HG03175 (cell line): ENCODE measurements around the gene ADK.
"Not testable (repeated sequence)": the region's sequence is repeated elsewhere in the genome, so short reads cannot be mapped to it uniquely, and the experiment has no call there.

Experiments
- ATAC-seq: cut with Tn5 transposase; IDR thresholded peaks from one replicate; pipeline ENCODE4 v1.9.1; 2021; ENCODE audit warnings: mild to moderate bottlenecking, moderate library complexity; ENCODE audit not compliant: unreplicated experiment

The ADK gene

DNA sequence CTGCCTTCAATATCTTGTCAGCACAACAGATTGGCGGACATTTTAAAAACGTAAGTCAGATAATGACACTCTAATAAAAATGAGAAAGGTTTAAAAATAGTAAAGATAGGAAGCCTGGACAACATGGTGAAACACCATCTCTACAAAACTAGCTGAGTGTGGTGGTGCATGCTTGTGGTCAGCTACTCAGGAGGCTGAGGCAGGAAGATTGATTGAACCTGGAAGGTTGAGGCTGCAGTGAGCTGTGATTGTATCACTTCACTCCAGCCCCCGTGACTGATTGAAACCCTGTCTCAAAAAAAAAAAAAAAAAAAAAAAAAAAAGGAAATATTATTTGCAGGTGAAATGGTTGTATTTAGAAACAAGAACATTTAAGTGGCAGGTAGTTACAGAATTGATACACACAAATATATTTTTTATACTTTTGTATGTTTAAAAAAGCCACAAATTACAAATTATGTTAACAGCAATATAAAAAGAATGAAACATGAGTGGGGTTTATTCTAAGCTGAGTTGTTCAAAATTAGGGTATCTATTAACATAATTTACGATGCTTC, 141.9 kb downstream of the ADK start:
- no peak for ATAC-seq

DNA sequence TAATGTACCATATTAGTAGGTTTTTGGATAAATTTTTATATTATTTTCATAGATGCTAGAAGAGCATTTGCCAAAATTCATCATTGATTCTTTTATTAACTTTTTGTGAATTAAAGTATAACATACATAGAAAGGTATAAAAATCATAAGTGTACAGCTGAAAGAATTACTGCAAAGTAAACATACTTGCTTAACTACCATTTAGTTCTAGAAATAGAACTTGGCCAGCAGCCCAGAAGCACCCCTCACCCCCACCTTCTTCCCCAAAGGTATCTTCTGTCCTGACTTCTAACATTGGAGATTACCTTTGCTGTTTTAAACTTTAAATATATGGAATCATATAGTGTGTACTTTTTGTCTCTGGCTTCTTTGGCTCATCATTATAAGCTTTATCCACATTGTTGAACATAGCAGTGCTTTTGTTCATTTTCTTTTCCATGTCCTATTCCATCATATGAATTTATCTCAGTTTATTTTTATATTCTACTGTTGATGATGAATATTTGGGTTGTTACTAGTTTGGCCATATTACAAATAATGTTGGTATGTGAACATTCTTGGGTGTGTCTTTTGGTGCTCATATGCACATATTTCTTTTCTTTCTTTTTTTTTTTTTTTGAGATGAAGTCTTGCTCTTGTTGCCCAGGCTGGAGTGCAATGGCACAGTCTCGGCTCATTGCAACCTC, 142.8 kb downstream of the ADK start:
- no peak for ATAC-seq

DNA sequence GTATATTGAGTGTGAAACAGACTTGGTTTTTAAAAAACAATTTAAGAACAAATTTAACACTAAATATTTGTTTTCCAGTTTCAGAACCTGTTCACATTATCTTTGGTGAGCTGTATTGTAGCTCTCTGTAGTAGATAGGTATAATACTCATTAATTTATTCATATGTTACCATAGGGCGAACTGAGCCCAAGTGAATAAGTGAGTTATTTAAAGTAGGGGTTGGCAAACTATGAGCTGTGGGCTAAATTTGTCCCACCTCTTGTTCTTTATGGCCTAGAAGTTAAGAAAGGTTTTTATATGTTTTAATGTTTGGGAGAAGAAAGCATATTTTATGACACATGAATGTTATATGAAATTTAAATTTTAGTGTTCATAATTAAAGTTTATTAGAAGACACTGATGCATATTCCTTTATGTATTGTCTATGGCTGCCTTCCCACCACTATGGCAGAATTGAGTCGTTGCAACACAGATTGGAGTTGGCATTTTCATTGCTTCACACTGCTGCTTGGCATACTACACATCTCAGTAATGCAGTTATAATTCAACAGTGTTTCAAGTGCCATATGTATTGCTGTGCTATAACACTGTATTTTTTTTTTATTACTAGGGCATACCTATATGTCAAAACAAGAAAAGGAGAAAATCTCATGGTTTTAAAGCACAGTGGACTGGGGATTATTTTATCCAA, 146.5 kb downstream of the ADK start:
- no peak for ATAC-seq

DNA sequence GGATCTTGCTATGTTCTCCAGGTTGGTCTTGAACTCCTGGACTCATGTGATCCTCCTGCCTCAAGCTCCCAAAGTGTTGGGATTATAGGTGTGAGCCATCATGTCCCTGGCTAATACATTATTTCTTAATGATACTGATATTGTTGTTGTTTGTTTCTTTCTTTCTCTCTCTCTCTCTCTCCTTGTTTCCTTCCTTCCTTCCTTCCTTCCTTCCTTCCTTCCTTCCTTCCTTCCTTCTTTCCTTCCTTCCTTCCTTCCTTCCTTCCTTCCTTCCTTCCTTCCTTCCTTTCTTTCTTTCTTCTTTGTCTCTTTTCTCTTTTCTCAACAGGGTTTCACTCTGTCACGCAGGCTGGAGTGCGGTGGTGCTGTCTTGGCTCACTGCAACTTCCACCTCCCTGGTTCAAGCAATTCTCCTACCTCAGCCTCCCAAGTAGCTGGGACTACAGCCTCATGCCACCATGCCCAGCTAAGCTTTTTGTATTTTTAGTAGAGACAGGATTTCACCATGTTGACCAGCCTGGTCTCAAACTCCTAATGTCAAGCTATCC, 149.1 kb downstream of the ADK start:
- not testable (repeated sequence) for ATAC-seq

DNA sequence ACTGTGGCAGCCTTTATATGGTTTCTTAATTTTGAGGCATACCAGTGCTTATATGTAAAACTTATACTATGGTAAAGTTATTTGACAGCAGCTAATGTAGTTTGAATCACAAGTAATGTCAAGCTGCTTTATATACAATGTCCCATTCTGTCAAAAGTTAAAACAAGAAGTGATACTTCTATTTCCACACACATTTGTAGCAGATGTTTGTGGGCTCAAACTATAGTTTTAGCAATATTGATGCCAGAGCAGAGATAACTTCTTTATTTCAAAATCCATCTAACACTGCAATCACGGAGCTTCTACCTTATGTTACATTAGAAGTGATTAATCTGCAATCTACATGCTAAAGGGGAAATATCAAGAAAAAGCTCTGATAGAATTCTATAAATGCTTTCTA, 149.6 kb downstream of the ADK start:
- ATAC-seq = no peak

DNA sequence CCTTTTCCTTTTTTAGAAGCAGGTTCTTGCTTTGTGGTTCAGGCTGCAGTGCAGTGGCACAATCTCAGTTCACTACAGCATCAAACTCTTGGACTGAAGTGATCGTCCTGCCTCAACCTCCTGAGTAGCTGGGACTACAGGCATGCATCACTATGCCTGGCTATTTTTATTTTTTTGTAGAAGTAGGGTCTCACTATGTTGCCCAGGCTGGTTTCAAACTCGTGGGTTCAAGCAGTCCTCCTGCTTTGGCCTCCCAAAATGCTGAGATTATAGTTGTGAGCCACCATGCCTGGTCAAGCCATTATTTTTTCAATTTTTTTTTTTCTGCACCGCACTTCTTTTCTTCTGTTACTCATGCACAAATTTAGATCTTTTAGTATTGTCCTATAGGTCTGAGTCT, 154.7 kb downstream of the ADK start:
- no peak for ATAC-seq

DNA sequence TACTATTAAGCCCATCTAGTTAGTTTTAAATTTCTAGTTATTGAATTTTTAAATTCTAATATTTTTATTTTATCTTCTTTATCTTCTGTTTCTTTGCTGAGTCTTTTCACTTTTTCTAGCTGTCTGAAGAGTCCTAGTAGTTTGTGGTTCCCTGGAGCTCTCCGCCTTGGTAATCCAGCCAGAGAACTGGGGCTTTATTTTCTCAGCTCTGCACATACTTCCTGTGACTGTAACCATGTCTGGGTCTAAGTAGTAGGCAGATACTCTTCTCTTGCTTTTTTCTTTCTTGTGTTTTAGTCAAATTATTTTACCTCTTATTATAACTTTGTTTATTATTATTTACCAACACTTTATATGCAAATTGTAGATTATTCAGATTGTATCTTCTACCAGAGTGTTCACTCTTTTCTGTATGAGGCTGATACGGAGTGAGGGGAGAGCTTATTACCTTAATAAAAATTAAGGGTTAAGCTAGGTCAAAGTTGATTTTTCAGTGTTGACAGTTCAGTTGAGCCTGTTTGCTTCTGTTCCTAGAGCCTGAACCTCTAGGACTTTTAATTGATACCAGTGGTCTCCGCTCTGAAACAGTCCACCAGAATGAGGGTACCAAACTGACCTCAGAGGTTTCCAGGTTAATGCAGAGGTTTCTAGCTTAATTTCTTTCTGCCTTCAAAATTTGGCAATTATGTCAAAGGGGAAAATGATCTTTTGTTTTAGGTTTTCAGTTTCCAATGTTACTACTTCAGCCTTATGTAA, 155.4 kb downstream of the ADK start:
- no peak for ATAC-seq

DNA sequence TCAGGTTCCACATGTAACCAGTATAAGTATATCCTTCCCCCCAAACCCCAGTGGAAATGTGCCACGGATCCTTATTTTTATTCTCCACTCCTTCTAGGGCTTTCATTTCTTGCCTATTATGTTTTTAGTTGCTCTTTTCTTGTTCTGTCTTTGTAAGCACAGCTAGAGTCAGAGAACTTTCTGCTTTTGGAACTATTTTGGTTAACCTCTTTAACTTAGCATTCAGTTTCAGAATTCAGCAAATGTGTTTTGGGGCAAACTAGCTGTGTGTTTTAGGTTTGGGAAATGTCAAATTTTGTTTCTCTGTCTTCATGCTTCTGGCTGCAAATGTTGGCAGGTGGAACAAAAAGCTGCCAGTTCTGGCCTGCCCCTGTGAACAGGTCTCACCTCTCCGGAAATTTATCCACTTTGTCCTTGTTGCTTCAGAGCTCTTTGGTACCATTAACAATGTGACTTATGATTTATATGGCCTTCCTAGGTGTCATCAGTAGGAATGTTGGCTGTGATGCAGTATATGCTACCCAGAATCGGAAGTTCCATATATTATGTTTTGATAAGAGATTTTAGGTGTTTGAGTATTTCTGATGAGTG, 156.1 kb downstream of the ADK start:
- no peak for ATAC-seq

DNA sequence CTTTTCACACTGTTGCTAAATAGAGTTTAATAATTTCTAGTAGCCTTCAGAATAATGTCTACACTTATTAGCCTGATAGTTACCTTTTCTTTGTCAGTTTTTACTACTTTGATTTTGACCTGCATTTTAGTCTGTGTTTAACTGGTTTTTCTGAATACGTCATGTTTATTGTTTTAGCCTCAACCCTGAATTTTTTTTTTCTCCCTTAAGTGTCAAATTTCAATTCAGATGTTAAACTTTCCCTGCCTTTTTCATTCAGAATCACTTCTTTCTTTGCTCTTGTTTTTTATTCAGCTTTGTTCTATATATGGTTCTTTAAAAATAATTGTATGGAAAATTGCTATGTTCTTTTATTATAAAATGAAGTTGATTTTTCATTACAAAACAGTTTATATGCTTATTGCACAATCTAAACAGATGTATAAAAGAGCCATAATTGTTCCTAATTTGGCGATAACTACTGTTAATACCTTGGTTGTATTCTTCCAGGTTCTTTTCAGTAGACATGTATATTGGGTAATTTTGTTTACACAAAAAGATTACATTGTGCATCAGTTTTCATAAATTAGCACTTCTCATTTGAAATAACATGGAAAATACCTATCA, 159.7 kb downstream of the ADK start:
- ATAC-seq = no peak

DNA sequence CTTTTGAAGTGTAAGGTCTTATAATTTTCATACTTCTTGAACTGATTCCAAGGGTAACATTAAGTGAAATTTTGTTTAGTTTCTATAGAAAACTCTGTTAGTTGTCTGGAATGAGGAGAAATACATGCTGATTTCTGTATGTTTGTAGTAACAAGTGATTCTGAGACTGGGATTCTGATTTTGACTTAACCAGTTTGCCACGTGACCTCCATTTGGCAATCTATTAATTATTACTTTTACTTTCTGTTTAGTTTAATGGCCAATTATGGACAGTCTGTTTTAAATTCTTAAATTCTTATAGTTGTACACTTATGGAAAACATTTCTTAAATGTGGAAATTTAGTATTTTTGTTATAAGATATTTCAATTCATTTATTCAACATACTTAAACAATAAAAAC, 163.1 kb downstream of the ADK start:
- no peak for ATAC-seq

DNA sequence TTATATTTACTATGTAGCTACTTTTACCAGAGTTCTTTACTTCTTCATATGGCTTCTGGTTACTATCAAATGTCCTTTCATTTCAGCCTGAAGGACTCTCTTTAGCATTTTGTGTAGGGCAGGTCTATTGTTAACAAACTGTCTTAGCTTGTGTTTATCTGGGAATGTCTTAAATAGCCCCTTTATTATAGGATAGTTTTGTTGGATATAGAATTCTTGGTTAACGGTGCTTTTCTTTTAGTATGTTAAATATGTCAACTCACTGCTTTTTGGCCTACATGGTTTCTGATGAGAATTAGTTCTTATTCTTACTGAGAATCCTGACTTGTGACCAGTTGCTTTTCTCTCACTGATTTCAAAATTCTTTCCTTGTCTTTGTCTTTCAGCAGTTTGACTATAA, 169.0 kb downstream of the ADK start:
- no peak for ATAC-seq

DNA sequence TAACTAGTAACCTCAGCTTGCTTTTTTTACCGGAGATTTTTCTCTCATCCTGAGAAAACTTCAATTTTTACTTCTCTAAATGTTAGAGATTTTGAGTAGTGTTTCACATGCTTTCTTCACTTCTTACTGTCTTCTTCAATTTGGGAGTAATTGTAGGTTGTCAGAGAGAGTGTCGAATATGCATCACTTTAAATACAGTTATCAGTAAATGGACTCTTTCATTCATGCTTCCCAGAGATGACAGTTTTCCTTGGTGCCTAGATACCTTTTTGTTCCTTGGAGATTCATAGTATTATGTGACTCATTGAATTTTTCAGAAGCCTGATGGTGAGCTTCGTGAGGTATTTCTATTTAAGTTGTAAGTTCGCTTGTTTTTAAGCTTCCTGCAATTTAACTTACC, 169.7 kb downstream of the ADK start:
- ATAC-seq = no peak

DNA sequence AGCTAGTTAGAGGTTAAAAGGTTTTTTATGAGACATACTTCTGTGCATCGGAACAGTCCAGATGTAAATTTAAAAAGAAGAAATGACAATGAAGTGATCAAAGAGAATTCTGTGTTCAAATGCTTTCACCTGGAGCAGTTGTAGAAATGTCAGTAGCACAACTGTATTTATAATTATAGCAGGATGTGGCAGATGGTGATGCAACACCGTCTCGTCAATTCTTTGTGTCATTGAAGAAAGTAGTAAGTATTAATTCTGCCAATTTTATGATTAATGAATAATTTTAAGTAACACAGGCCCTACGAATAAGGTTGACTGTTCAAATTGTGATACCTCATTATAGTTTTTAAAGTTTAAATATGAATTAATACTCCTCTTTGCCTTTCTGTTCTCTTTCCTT, 171.1 kb downstream of the ADK start:
- no peak for ATAC-seq

DNA sequence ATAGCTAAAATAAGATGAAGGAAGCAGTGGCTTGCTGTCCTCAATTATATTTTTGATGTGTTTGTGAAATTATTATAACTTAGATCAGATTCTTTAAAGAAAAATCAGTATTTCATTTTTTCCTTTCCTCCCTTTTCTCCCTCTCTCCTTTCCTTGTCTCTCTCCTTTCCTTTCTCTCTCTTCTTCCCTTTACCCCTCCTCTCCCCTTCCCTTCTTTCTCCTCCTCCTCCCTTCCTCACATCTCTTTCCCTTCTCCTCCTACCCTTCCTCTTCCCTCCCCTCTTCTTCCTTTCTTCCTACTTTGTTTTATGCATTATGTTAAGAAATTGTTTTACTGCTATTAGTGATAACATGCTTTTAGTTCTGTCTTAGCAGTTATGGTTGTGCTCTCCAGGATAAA, 171.5 kb downstream of the ADK start:
- ATAC-seq = no peak

DNA sequence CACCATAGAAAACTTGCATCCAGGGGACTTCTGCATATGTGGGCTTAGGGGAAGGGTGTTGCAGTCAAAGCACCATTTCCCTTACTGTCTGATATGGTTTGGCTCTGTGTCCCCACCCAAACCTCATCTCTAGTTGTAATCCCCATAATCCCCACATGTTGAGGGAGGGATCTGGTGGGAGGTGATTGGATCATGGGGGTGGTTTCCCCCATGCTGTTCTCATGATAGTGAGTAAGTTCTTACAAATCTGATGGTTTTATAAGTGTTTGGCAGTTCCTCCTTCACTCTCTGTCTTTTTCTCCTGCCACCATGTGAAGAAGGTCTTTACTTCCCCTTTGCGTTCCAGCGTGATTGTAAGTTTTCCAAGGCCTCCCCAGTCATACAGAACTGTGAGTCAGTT, 177.4 kb downstream of the ADK start:
- ATAC-seq = no peak

DNA sequence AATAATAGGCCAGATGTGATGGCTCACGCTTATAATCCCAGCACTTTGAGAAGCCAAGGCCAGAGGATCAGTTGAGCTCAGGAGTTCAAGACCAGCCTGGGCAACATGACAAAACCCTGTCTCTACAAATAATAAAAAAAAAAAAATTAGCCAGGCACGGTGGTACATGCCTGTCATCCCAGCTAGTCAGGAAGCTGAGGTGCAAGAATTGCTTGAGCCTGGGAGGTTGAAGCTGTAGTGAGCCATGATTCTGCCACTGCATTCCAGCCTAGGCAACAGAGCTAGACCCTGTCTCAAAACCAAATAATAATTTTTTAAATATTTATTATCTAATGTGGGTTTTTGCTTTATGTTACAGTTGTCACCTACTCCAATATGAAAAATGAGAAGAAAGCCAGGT, 178.9 kb downstream of the ADK start:
- no peak for ATAC-seq

DNA sequence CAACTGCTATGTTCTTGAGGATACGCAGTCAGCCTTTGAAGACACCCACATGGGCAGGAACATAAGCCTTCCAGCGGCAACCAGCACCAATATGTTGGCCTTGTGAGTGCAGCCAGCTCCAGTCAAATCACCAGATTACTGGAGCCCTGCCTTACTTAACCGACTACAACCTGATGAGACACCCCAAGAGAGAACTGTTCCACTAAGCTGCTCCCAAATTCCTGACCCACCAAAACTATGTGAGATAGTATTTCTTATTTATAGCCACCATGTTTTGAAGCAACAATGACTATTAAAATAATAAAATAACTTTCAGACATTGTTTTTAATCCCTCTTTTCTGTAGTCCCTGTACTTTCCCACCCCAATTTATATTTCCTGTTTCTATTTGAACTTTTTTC, 179.6 kb downstream of the ADK start:
- ATAC-seq = no peak

DNA sequence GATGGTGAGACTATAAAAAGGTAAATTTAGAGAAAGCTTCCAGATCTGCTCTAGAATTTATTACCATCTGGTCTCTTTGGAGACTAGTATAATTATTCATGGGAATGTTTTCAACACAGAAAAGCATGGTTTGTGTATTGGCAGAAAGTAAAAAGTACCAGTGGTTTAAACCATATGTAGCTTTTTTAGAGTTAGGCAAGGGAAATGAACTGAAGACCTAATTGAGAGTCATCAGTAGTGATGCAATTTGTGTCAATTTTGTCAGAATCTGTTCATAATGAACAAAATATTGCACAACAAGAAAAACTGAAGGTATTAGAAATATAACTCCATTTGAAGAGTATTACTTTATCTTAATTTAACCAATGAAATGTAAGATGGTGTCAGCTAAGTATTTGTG, 181.4 kb downstream of the ADK start:
- no peak for ATAC-seq

DNA sequence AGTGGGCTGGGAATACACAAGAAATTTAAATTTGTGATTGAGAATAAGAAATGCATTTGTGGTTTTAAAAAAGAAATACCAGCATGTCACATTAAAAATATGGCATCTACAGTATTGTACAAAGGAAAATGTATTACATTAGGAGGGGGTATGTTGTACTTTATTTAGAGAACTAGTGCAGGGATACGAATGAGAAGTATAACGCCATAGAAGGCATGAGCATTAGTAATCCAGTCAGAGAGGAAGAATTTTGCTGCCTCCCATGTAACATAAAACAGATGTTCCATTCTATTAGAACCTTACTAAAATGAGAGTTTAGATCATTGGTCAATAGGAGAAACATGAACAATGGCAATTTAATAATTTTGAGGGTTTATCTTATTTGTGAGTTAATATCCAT, 182.2 kb downstream of the ADK start:
- ATAC-seq = no peak

DNA sequence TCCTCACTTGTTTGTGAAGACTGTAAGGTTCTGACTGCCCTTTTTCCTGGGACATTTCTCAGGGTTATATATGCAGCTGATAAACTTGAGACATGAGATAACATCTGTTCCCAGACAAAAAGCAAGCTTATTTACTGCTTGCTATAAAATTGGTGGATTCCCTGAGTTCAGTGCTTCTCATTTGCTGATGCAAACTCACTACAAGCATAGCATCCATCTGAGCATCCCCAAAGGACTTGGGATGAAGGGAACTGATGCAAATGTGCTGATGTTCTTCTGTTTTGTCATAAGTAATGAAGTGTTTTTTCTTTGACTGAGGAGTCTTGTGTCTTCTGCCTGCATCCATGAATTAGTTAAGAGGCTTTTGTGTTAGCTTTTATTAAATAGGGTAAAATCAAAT, 183.2 kb downstream of the ADK start:
- no peak for ATAC-seq

DNA sequence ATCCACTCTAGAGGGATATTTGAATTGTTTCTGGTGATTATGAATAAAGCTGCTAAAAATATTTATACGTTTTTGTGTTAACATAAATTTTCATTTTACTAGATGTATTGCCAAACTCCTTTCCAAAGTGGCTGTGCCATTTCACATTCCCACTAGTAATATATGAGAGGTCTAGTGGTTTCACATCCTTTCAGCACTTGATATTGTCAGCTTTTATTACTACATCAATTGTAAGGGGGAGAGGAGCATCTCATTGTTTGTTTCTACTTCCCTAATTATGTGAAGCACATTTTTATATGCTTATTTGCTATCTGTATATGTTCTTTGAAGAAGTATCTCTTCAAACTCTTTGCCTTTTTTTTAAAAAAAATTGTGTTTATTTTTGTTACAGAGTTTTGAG, 184.5 kb downstream of the ADK start:
- ATAC-seq = no peak
